G401 (cell line): ENCODE measurements around the gene FFAR4. TPM values are rescaled to one million over a fixed set of nuclear protein-coding genes. Genes with fewer than 3 reads are reported as not detected.

Experiments
- DNase-seq: peaks from one replicate; pipeline ENCODE4 v3.0.0-alpha.2; 2015; ENCODE audit warnings: low spot score
- in situ Hi-C: cut with HindIII; loops from 2 replicates; pipeline ENCODE4 v1.10.0; 2016; ENCODE audit warnings: low sequenced_read_pairs, mixed read lengths
- total RNA-seq: library from RNA; depleted of rRNA; stranded (reverse); fragments of >200 nt; shearing (Covaris generic); gene quantifications from 2 replicates; pipeline ENCODE4 v1.2.3, GENCODE V29; 2014; rRNA removed

The FFAR4 gene
- total RNA-seq, 1 experiment from 2014 or later = not detected

DNA sequence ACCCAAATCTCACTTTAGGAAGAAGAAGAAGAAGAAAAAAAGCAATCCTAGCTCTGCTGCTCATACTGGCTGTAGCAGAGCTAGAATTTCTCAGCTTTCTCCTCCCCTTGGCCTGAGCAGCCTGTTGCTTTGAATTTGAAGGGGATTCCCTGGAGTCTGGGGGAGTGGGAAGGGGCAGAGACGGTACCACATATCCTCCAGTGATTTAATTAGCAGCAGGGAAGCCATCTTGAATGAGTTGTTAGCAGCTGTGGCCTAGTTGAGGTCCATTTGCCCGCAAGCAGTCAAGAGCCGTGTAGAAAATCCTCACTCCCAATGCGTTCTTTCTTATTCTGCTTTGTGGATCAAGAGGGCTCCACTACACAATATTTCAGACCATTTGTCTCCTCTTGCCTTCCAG is 62.4 kb downstream of the FFAR4 start:
- in situ Hi-C loops = no loop called here

DNA sequence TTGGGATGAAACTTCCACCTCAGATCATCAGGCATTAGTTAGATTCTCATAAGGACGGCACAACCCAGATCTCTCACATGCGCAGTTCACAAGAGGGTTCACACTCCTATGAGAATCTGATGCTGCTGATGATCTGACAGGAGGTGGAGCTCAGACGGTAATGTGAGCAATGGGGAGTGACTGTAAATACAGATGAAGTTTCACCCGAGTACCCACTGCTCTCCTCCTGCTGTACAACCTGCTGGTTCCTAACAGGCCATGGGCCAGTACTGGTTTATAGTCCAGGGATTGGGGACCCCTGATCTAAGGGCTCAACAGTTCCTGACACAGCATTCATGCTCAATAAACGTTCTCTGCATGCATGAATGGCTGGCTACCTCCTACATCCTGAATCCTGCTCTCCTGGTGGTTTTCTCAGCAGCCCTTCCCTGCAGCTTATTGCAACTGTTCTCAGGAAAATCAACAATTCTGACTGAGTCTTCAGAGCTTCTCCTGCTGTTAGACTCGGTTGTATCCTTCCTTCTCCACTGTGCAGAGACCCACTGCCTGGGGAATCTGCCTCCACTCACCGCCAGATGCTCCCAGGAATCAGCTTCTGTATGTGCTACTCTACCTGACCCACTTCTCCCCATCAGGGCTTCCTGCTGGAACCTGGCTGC is 63.3 kb downstream of the FFAR4 start:
- DNase-seq = no peak
- in situ Hi-C loops = no loop called here

More for the DNA sequence above, 62.4 kb downstream of the FFAR4 start:
- DNase-seq = no peak

DNA sequence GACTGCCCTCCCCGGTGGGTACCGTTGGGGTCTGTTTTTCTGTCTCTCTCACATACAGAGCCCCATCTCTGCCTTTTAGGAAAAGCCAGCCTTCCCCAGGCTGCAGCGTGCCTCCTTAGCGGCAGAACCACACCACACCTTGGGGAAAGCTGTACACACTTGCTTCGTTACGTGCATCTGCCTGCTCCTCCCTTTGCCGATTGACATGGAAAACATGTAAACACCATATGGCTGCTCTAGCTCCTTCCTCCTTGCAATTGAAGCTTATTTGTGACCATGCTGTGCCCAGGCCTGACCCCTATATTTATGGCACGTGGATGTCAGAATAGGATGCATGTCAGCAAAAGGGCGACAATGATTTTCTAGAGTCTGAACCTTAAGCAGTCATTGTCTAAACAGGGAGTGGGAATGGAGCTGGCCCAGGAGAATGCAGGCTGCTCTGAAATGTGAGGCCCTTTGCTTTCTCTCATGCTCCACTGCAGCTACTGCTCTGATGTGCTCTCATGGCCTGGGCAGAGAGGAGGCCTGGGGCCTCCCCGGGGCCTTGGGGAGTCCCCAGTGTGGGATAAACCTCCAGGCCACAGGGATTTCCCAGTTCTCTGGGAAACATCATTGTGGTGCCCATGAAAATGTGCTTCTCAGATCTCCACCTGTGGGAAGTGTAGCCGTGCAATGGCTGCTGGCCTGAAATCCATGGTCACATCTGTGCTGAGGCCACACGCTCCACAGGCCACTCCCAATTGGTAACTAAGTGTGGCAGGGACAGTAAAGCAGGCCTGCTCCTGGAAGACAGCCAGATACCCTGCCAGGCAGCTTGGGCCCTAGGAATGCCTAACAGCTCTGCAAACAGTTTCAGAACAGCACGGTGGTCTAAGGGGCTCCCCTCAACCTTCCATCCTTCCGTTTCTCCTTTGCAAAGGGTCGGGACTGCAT is 64.4 kb downstream of the FFAR4 start:
- DNase-seq = peak; percentile 25
- in situ Hi-C loops = no loop called here

Other genes with a start within 250 kb of the FFAR4 start
- 71.6 and 72.7 TPM in 2 replicates for gene MYOF, start 84.3 kb upstream of the FFAR4 start, total RNA-seq
- 52.9 and 58.9 TPM in 2 replicates for gene CEP55, start 70.1 kb upstream of the FFAR4 start, total RNA-seq
- gene RBP4, start 34.6 kb downstream of the FFAR4 start, total RNA-seq = not detected in 2 replicates
- not detected in 2 replicates for gene PDE6C, start 45.9 kb downstream of the FFAR4 start, total RNA-seq
- 2.7 and 4.3 TPM in 2 replicates for gene FRA10AC1, start 135.9 kb downstream of the FFAR4 start, total RNA-seq
- 71.8 and 92.7 TPM in 2 replicates for gene LGI1, start 191.3 kb downstream of the FFAR4 start, total RNA-seq